ENCODE data around the gene TPSD1.

DNA sequence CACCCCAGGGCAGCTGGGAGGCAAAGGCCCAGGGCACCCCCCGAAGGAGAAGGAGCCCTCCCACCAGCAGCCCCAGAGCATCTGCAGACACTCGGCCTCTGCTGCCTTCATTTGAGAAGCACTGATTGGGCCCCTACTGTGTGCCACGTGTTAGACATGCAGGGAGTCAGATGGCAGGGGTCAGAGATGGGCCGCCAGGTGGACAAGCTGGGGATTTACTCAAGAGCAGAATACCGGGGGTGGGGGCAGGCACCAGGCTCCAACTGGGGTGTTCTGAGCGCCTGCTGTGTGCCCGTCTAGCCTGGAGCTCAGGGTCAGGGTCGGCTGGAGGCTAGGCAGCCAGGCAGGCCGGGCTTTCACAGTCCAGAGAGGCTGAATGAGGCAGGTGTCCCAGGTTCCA lies 49.5 kb upstream of the TPSD1 start:
- TF ChIP-seq, protein P1, sequence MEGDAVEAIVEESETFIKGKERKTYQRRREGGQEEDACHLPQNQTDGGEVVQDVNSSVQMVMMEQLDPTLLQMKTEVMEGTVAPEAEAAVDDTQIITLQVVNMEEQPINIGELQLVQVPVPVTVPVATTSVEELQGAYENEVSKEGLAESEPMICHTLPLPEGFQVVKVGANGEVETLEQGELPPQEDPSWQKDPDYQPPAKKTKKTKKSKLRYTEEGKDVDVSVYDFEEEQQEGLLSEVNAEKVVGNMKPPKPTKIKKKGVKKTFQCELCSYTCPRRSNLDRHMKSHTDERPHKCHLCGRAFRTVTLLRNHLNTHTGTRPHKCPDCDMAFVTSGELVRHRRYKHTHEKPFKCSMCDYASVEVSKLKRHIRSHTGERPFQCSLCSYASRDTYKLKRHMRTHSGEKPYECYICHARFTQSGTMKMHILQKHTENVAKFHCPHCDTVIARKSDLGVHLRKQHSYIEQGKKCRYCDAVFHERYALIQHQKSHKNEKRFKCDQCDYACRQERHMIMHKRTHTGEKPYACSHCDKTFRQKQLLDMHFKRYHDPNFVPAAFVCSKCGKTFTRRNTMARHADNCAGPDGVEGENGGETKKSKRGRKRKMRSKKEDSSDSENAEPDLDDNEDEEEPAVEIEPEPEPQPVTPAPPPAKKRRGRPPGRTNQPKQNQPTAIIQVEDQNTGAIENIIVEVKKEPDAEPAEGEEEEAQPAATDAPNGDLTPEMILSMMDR (conservative IDR thresholded peaks at IDR 0.05): no peak
- no peak for TF ChIP-seq EZH2 (IDR thresholded peaks at IDR 0.05; ENCODE audit: low read depth)
